ENCODE measurements around the gene RELN. TPM values are rescaled to one million over a fixed set of nuclear protein-coding genes. Genes with fewer than 3 reads are reported as not detected.

The RELN gene
- total RNA-seq, 4 donors from 2014 or later: 1.8 to 47.4 (median 6.7) TPM

DNA sequence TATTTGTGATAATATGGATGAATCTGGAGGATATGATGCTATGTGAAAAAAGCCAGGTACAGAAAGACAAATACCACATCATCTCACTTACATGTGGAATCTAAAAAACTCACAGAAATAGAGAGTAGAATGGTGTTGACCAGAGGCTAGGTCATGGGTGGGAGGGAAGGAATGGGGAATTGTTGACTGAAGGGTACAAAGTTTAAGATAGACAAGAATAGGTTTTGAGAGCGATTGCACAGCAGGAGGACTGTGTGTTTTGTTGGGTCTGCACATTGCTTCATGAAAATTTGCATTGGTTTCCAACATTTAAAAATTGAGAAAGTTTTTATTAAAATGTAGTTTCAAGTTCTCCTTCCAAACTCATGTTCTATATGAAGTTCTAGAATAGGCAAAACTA lies 551.8 kb downstream of the RELN start:
- Histone ChIP-seq H3K27me3 (no peaks in the 10 kb centered on the region), H3K4me3 (no peak overlapping the region), H3K27ac (no peak overlapping the region), H3K4me1 (no peaks in the 10 kb centered on the region), H3K36me3 (no peaks in the 10 kb centered on the region), H3K9me3 (no peaks in the 10 kb centered on the region)
- intact Hi-C loops (cut with DNase I; ENCODE audit: low total_unique reads): no loop called here
- no peak for TF ChIP-seq POLR2A (IDR thresholded peaks at IDR 0.05)
- TF ChIP-seq, protein P1, sequence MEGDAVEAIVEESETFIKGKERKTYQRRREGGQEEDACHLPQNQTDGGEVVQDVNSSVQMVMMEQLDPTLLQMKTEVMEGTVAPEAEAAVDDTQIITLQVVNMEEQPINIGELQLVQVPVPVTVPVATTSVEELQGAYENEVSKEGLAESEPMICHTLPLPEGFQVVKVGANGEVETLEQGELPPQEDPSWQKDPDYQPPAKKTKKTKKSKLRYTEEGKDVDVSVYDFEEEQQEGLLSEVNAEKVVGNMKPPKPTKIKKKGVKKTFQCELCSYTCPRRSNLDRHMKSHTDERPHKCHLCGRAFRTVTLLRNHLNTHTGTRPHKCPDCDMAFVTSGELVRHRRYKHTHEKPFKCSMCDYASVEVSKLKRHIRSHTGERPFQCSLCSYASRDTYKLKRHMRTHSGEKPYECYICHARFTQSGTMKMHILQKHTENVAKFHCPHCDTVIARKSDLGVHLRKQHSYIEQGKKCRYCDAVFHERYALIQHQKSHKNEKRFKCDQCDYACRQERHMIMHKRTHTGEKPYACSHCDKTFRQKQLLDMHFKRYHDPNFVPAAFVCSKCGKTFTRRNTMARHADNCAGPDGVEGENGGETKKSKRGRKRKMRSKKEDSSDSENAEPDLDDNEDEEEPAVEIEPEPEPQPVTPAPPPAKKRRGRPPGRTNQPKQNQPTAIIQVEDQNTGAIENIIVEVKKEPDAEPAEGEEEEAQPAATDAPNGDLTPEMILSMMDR (IDR thresholded peaks at IDR 0.05): no peak
- no peak for DNase-seq

DNA sequence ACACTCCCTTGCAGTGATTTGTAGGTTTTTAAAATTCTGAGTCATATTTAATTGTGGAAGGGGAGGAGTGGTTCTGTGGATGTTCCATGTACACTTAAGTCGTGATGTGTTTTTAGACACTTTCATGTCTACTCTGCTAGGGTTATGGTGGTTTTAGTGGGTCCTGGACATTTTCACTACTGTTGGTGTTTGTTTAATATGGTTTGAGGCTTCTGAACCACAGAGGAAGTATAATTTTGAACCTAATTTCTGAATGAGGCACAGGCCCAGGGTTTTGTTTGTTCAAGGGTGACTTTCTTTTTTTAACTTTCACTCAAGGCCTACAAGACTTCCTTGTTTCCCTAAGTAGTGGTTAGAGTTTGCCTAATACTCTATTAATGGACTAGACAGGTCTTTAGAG lies 556.7 kb downstream of the RELN start:
- intact Hi-C loops (cut with DNase I; ENCODE audit: low total_unique reads): no loop called here
- Histone ChIP-seq H3K9me3 (no peaks in the 10 kb centered on the region), H3K27ac (no peak overlapping the region), H3K27me3 (no peaks in the 10 kb centered on the region), H3K36me3 (no peaks in the 10 kb centered on the region), H3K4me3 (no peak overlapping the region), H3K4me1 (no peaks in the 10 kb centered on the region)
- DNase-seq: no peak
- TF ChIP-seq POLR2A (IDR thresholded peaks at IDR 0.05): no peak
- TF ChIP-seq, protein P1 (IDR thresholded peaks at IDR 0.05): no peak

DNA sequence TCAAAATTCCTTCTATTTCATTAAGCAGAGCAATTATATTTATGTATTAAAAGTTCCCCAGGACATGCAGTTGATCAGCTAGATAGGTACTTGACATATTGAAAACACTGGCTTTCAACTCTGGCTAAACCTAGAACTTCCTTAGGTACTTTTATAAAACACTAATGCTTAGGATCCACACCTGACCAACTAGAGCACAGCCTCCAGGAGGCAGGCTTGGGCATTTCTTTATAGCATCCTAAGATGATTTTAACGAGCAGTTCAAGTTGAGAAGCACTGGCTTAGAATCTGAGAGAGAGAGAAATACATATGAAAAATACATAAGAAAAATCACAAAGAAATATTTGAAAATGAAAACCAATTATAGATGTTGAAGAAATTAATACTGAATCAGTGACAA lies 564.3 kb downstream of the RELN start:
- Histone ChIP-seq H3K9me3 (no peaks in the 10 kb centered on the region), H3K36me3 (no peaks in the 10 kb centered on the region), H3K27me3 (no peaks in the 10 kb centered on the region), H3K27ac (no peak overlapping the region), H3K4me1 (no peaks in the 10 kb centered on the region), H3K4me3 (no peak overlapping the region)
- DNase-seq: no peak
- TF ChIP-seq POLR2A (IDR thresholded peaks at IDR 0.05): no peak
- TF ChIP-seq, protein P1 (IDR thresholded peaks at IDR 0.05): no peak
- intact Hi-C loops (cut with DNase I; ENCODE audit: low total_unique reads): no loop called here

DNA sequence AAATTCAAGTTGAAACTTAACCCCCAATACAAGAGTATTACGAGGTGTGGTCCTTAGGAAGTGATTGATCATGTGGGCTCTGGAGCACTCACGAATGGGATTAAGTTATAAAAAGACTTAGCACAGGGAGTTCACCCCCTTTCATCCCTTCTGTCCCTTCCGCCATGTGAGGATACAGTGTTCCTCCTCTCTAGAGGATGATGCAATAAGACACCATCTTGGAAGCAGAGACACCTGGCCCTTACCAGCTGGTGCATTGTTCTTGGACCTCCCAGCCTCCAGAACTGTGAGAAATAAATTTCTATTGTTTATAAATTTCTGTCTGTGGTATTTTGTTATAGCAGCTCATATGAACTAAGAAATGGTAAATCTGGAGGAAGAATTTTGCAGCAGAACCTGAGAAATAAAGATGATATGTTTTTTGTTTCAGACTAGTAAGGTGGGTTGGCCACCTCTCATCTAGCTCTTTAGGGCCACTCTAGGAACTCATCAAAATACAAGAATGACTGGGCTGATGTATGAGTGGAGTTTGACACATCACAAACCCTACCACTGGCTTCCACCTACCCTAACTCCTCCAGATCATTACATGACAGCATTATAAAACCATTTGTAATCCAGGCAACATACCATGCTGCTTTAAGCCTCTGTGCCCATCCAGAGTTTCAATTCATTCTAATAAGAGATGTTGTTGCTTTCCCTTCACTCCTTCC lies 565.8 kb downstream of the RELN start:
- no peak for DNase-seq
- TF ChIP-seq, protein P1 (IDR thresholded peaks at IDR 0.05): no peak
- TF ChIP-seq POLR2A (IDR thresholded peaks at IDR 0.05): no peak
- no peak overlapping the region for H3K4me3 ChIP-seq
- no peaks in the 10 kb centered on the region for H3K9me3 ChIP-seq
- H3K27ac ChIP-seq: no peak overlapping the region
- H3K27me3 ChIP-seq: no peaks in the 10 kb centered on the region
- no peaks in the 10 kb centered on the region for H3K4me1 ChIP-seq
- no peaks in the 10 kb centered on the region for H3K36me3 ChIP-seq
- intact Hi-C loops (cut with DNase I; ENCODE audit: low total_unique reads): no loop called here

Small RNA genes within 50 kb of the gene (small RNA-seq; reads per million reads assigned to genes)
- gene RF00019: not detected

Other genes starting within 250 kb of the RELN start
- 10 to 100 TPM; 18.5 to 61.9 (median 31.9) TPM for gene ORC5, start 218.4 kb upstream of the RELN start, total RNA-seq